Skeletal muscle cell (primary cell): ENCODE data around the gene RORC.

ENCODE experiments used
- DNase-seq: peaks from one replicate; pipeline ENCODE4 v3.0.0-alpha.2; 2010; ENCODE audit warnings: low read depth
- H3K4me3 ChIP-seq: 2 replicates; pipeline ENCODE4 v1.5.1; 2011; ENCODE audit warnings: low read depth, mild to moderate bottlenecking, control low read depth, low read length, moderate library complexity

RORC gene

GRCh38 chr1:151831256-151831591 lies 378 bp downstream of the RORC start:
- no peak for DNase-seq
- no peak overlapping the region for H3K4me3 ChIP-seq

- no peak for DNase-seq
- H3K4me3 ChIP-seq = no peak overlapping the region
These were observed 1.5 kb downstream of the RORC start for GRCh38 chr1:151830055-151830454.

- no peak overlapping the region for H3K4me3 ChIP-seq
- no peak for DNase-seq
These were observed 2.1 kb downstream of the RORC start for GRCh38 chr1:151829352-151830046.

DNA sequence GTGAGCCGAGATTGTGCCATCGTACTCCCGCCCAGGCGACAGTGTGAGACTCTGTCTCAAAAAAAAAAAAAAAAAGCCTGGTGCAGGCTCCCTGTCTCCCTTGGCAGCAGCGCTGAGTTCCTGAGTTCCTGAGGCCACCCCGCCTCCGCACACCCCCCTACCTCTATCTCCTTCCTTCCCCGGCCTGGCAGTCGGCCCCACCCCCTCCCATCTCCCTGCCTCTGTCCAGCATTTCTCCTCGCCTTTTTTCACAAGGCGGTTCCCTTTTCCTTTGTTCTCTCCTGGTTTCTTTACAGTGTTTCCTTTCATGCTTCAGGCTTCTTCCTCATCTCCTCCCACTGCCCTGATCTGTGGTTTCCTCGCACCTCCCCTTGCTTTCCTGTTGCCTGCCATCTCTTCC lies 2.7 kb downstream of the RORC start:
- peak; percentile 9 for DNase-seq
- H3K4me3 ChIP-seq = no peak overlapping the region

- DNase-seq = no peak
- no peak overlapping the region for H3K4me3 ChIP-seq
These were observed 3.7 kb downstream of the RORC start for GRCh38 chr1:151827853-151828252.

GRCh38 chr1:151825751-151826660 lies 5.6 kb downstream of the RORC start:
- no peak for DNase-seq
- no peak overlapping the region for H3K4me3 ChIP-seq

GRCh38 chr1:151825204-151825603 lies 6.4 kb downstream of the RORC start:
- DNase-seq = no peak
- H3K4me3 ChIP-seq = no peak overlapping the region

DNA sequence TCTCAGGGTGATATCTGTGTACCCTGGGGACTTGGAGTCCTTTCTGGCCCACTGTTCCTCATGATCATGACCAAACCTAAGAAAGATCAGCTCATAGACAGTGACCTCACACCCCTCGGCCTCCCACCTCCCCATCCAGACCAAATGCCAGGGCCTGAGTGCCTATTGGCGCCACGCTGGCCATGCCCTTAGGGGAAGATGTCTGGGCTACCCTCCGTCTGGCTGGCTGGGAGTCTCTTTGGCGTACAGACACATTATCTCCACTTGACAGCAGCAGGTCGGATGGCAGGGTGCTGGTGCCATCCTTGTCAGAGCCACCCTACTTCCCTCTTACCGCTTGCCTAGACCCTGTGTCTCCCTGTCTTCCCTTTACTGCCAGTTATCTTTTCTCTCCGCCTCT lies 8.4 kb downstream of the RORC start:
- no peak overlapping the region for H3K4me3 ChIP-seq
- no peak for DNase-seq

- H3K4me3 ChIP-seq = no peak overlapping the region
- no peak for DNase-seq
These were observed 9.2 kb downstream of the RORC start for GRCh38 chr1:151822404-151822803.

- DNase-seq = no peak
- H3K4me3 ChIP-seq = no peak overlapping the region
These were observed 10.7 kb downstream of the RORC start for GRCh38 chr1:151820940-151821339.

GRCh38 chr1:151819976-151820623 lies 11.5 kb downstream of the RORC start:
- no peak for DNase-seq
- H3K4me3 ChIP-seq = no peak overlapping the region

GRCh38 chr1:151819227-151819835 lies 12.3 kb downstream of the RORC start:
- no peak for DNase-seq
- no peak overlapping the region for H3K4me3 ChIP-seq

- no peak for DNase-seq
- no peak overlapping the region for H3K4me3 ChIP-seq
These were observed 14.3 kb downstream of the RORC start for GRCh38 chr1:151817353-151817730.

DNA sequence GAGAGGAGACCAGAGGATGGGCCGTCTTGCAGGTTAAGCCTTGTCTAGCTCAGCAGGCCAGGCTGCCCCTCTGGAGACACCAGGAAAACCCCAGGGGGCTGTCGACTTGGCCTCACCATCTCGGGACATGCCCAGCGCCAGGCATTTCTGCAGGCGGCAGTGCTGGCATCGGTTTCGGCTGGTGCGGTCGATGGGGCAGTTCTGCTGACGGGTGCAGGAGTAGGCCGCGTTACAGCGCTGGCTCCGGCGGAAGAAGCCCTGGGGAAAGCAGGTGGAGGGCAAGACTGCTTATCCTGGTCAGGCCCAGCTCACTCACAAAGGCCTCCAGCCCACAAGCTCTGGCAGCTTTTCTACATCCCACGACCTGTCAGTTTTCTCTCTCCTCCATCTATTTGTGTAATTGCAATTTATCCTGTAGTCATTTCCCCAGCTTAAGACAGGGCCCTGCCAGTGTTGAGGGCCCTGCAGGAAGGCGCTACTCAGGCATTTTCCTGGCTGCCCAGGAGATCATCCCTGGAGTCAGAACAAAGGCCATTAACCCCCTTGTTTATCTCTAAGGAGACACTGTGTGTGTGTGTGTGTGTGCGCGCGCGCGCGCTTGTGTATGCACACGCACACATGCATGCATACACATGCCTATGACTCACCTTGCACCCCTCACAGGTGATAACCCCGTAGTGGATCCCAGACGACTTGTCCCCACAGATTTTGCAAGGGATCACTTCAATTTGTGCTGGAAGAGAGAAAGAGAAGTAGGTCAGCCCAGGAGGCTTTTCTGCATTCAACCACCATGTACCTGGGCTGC lies 14.9 kb downstream of the RORC start:
- no peak overlapping the region for H3K4me3 ChIP-seq
- DNase-seq = no peak

GRCh38 chr1:151815716-151816327 lies 15.8 kb downstream of the RORC start:
- DNase-seq = no peak
- H3K4me3 ChIP-seq = no peak overlapping the region

DNA sequence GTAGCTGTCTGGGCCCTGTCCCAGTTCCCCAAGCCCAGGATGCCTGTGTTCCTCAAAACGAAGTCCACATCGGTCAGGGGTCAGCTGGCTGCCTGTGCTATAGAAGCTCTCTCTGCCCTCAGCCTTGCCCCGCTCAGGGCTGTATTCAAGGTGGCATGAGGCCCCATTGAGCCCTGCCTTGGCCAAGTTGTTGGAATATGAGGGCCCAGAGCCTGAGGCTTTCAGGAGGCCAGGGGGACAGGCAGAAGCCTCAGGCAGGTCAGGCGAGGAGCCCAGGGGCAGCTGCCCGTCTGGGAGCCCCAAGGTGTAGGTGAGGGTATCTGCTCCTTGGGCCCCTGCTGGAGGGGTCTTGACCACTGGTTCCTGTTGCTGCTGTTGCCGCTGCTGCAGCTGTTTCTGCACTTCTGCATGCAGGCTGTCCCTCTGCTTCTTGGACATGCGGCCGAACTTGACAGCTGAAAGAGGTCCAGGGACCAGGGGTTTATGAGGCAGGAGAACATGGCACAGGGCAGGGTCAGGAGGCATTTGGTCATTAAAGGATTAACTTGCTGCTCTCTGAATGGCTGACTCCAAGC lies 16.5 kb downstream of the RORC start:
- no peak overlapping the region for H3K4me3 ChIP-seq
- no peak for DNase-seq

DNA sequence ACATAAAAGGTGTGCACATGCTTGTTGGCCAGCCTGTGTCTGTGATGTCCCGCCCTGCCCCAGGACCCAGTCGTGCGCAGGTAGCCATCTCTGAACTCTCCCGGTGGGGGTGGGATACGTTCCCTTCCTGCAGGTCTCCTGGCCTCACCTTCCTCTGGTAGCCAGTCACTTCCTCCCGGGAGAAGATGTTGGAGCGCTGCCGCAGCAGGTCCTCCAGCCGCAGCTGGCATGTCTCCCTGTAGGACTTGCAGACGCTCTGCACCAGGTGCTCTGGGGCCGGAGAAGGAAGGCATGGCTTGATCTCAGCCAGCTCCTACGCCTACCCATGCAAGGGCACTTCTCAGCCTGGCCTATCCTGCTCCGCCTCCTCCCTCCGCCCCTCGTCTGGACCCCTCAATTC lies 17.2 kb downstream of the RORC start:
- DNase-seq = no peak
- H3K4me3 ChIP-seq = no peak overlapping the region

DNA sequence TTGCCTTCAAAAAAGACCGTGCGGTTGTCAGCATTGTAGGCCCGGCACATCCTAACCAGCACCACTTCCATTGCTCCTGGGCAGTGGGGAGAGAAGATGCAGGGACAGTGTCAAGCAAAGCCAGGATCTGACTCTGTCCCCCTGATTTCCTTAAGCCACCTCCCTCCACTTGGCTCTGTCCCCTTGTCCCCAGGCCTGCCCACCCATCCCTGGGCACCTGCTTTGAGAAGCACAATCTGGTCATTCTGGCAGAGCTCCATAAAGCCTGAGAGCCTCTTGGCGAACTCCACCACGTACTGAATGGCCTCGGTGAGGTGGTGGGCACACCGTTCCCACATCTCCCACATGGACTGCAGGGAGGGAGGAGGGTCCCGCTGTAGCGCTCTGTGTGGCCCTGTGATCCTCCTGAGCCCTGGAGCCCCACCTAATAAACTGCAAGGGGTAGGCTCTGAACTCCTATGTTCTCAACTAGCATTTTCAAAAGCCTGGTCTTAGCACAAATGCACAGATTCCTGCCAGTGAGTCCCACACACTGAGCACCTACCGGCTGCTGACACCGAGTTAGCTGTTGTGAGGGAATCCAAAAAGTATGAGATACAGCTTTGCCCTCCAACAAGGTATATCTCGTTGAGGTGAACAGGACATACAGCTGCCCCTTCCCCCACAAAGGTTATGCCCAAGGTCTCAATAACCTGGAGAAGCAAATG lies 18.2 kb downstream of the RORC start:
- H3K4me3 ChIP-seq = no peak overlapping the region
- DNase-seq = no peak
